Skin epidermis (tissue), 12 donors: ENCODE data around the gene ACBD4.

Experiments used
- H3K27ac ChIP-seq, 21 experiments: fragments of 200-600 bp; sonication (generic) in 11 of 21; one replicate each; pipeline ENCODE4 v1.5.0; 2020; ENCODE audit warnings: mild to moderate bottlenecking in 3 of 21, inconsistent platforms in 2 of 21, moderate library complexity in 2 of 21
- H3K4me3 ChIP-seq, 7 experiments: fragments of 200-600 bp; sonication (generic) in 2 of 7; one replicate each; pipeline ENCODE4 v1.5.0; 2020; ENCODE audit warnings: inconsistent platforms in 2 of 7, mild to moderate bottlenecking in 2 of 7, moderate library complexity in 1 of 7

ACBD4 gene, protein sequence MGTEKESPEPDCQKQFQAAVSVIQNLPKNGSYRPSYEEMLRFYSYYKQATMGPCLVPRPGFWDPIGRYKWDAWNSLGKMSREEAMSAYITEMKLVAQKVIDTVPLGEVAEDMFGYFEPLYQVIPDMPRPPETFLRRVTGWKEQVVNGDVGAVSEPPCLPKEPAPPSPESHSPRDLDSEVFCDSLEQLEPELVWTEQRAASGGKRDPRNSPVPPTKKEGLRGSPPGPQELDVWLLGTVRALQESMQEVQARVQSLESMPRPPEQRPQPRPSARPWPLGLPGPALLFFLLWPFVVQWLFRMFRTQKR

DNA sequence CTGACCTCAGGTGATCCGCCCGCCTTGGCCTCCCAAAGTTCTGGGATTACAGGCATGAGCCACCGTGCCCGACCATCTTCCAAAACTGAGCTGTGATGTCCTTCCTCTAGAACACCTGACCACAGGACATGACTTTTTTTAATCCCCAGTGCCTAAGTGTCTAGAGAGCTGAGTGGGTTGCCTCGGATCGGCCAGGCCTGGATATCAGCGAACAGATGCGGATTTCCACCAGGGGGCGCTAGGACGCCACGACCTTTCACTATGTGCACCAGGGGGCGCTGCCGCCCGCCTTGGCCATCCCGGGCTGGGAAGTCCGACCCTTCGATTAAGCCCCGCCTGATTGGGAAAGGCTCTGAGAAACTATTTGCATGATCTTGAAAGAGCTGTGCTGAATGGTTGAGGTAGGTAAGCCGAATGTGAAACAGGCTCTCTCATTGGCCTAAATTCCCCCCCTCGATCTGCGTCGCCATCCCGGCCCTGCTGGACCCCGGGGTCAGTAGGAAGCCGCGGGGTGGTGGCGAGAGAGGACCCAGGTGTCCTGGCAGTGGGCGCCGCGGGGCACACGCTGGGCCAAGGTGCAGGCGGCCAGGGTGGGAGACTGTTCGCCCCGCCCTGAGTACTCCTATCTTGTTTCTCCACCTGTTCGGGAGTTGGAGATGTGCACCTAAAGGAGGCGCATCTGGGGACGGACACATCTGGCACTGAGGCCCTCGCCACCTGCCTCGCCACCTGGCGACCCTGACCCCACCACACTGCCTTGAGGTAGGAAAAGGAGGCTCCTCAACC lies at the start of gene ACBD4:
Gene ACBD4, plus strand, starts transcription at position 496 of the 786 bp plus-strand sequence. CDS start 458 bp downstream, outside the sequence.
- Histone ChIP-seq H3K27ac (peak within 1 kb of the TSS in 20 of 21 experiments; percentile 57 to 86 (median 75)), H3K4me3 (peak within 1 kb of the TSS; percentile 47 to 75 (median 63))

- Histone ChIP-seq H3K27ac (peak overlapping the region in 6 of 21 experiments; percentile 3 to 72 (median 42)), H3K4me3 (no peak overlapping the region)
Observed at GRCh38 chr17:45086391-45086790, 49.1 kb upstream of the ACBD4 start.

GRCh38 chr17:45086865-45087503 lies 48.5 kb upstream of the ACBD4 start:
- Histone ChIP-seq H3K27ac (peak overlapping the region in 11 of 21 experiments; percentile 4 to 72 (median 45)), H3K4me3 (no peak overlapping the region)

- Histone ChIP-seq H3K4me3 (no peak overlapping the region), H3K27ac (peak overlapping the region in 13 of 21 experiments; percentile 0 to 72 (median 40))
Observed at GRCh38 chr17:45087504-45087975, 47.9 kb upstream of the ACBD4 start.

- Histone ChIP-seq H3K27ac (peak overlapping the region in 12 of 21 experiments; percentile 0 to 68 (median 40)), H3K4me3 (no peak overlapping the region)
Observed at GRCh38 chr17:45087978-45088377, 47.5 kb upstream of the ACBD4 start.

- Histone ChIP-seq H3K4me3 (no peak overlapping the region), H3K27ac (peak overlapping the region in 9 of 21 experiments; percentile 4 to 69 (median 56))
Observed at GRCh38 chr17:45088741-45089140, 46.7 kb upstream of the ACBD4 start.

DNA sequence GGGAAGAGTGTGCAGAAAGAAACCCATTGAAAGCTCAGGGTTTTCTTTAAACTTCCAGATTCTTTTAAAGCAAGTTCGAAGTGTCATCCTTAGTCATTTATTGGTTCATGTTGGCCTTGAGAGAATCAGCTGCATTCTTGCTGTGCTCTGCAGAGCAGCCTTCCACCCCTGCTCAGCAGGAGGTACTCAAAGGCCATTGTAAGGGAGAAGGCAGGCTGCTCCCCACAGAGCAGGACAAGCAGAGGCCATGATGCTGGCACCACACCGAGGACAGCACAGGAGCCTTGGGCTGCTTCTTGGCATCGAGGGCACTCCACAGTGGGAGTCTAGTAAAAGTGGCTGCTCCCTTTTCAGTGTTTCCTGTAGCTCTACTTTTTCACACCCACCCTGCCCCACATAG lies 44.8 kb upstream of the ACBD4 start:
- H3K4me3 ChIP-seq, result no peak overlapping the region
- H3K27ac ChIP-seq, result peak overlapping the region in 6 of 21 experiments; percentile 3 to 83 (median 60)

DNA sequence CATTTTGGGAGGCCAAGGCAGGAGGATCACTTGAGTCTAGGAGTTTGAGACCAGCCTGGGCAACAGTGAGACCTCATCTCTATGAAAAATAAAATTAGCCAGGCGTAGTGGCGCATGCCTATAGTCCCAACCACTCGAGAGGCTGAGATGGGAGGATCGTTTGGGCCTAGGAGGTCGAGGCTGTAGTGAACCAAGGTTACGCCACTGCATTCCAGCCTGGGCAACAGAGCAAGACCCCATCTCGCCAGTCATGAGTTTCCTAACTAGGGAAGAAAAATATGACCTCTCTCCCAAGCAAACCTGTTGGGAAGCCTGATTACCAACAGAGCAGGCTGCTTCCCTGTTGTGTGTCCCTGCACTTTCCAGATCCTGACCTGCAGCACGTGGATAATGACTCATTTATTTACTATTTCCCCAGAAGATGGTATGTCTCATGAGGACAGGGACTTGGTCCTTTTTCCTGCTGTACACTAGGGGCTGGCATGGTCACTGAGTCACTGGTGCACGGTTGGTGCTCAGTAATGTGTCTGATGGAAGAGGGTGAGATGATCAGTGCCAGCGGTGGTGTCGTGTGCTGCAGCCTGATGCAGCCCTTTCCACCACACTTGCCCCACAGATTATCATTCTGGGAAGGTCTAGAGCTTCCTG lies 43.6 kb upstream of the ACBD4 start:
- Histone ChIP-seq H3K27ac (peak overlapping the region in 18 of 21 experiments; percentile 11 to 86 (median 75)), H3K4me3 (no peak overlapping the region)

DNA sequence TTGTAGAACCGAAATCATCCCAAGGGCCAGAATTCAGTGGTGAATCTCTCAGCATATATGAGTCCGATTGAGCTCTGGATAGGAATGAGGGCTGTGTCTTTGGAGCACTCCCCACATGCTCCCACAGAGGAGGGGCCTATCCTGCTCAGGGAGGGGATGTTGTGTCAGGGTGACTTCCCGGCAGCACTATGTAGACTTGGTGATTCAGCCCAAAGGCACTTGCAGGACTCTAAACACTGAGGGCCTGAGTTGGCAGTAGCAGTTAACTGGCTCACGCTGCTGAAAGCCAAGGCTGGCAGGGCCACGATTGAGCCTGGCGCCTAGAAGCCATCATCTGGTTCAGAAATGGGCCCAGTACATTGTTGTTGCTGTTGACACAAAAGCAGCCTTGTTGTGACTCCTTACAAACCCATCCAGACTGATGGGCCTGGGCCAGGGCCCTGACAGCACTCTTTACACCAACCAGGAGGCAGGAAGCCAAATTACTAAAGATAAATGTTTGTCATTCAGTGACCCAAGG lies 42.5 kb upstream of the ACBD4 start:
- H3K27ac ChIP-seq, result peak overlapping the region in 20 of 21 experiments; percentile 15 to 87 (median 78)
- H3K4me3 ChIP-seq, result no peak overlapping the region

GRCh38 chr17:45093444-45094110 lies 41.9 kb upstream of the ACBD4 start:
- H3K4me3 ChIP-seq, result no peak overlapping the region

GRCh38 chr17:45096141-45096540 lies 39.3 kb upstream of the ACBD4 start:
- H3K27ac ChIP-seq, result peak overlapping the region in 1 of 21 experiments; percentile 66
- no peak overlapping the region for H3K4me3 ChIP-seq

More at GRCh38 chr17:45093444-45094110, 41.9 kb upstream of the ACBD4 start:
- H3K27ac ChIP-seq, result peak overlapping the region in 20 of 21 experiments; percentile 15 to 87 (median 78)

DNA sequence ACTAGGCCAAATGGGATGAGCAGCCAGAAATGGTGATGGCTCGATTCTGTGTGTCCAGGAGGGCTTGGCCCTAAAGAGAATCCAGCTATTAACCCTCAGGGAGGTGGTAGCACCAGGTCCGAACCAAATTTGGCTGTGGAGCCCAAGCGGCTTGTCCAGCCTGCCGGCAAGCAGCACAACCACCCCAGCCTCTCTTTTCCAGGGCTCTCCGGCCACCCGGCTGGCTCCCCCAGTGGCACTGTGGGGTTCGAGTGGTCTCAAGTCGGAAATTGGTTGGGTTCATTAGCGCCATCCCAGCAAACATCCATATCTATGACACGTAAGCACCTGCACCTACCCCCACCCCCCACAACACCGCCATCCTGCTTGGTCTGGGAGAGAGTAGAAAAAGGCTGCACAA lies 38.6 kb upstream of the ACBD4 start:
- H3K27ac ChIP-seq, result peak overlapping the region in 3 of 21 experiments; percentile 24 to 40 (median 29)

GRCh38 chr17:45098081-45098868 lies 37.2 kb upstream of the ACBD4 start:
- H3K4me3 ChIP-seq, result no peak overlapping the region
- peak overlapping the region in 5 of 21 experiments; percentile 15 to 58 (median 40) for H3K27ac ChIP-seq

More for the DNA sequence above, 38.6 kb upstream of the ACBD4 start:
- H3K4me3 ChIP-seq, result no peak overlapping the region

DNA sequence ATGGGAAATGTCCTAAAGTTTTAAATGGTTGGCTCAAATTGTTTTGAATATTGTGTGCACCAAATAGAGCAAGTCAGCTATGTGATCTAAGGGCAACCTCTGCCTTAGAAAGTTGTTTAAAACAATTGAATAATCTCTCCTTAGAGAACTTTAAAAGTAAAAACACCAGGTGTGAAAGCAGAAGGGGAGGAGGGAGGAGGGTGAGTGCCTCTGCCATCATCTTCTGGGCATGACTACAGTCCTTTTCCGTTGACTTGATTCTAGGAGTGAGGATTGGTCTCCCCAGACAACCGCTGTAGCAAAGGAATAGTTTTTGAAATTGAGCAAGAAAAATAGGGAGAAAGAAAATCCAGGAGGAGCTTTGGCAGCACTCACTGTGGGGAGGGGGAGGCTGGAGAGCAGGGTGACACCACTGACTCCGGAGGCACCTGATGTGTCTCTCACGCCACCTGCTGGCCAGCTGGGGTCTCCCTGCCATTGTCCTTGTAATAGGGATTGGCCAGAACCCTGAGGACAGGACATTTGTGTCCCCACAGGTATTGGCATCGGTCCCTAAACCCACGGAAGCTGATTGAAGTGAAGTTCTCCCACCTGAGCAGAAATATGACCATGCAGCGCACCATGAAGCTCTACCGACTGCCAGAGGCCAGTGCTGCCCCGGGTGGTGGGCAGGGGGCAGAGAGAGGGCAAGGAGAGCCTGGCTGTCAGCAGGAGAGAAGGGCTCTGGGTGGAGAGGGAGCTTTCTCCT lies 36.4 kb upstream of the ACBD4 start:
- peak overlapping the region in 4 of 21 experiments; percentile 24 to 58 (median 40) for H3K27ac ChIP-seq

GRCh38 chr17:45101546-45101882 lies 34.0 kb upstream of the ACBD4 start:
- peak overlapping the region in 10 of 21 experiments; percentile 5 to 65 (median 47) for H3K27ac ChIP-seq
- no peak overlapping the region for H3K4me3 ChIP-seq

More for the DNA sequence above, 36.4 kb upstream of the ACBD4 start:
- H3K4me3 ChIP-seq, result no peak overlapping the region

GRCh38 chr17:45101883-45102811 lies 33.3 kb upstream of the ACBD4 start:
- peak overlapping the region in 13 of 21 experiments; percentile 5 to 65 (median 40) for H3K27ac ChIP-seq
- H3K4me3 ChIP-seq, result no peak overlapping the region
